ENCODE results near the gene APBA1. TPM values are rescaled to one million over a fixed set of nuclear protein-coding genes. Genes with fewer than 3 reads are reported as not detected.

APBA1 gene
- total RNA-seq, 1 donor from 2014 or later: 5.9 TPM

- Histone ChIP-seq H3K9ac (ENCODE audit: low read length) (no peak overlapping the region), H3K27me3 (ENCODE audit: insufficient read depth, low read length) (no peaks in the 10 kb centered on the region), H2AFZ (ENCODE audit: low read depth, low read length) (no peak overlapping the region), H3K36me3 (ENCODE audit: insufficient read depth, low read length) (no peaks in the 10 kb centered on the region), H3K27ac (ENCODE audit: low read depth, low read length) (no peak overlapping the region), H3K79me2 (ENCODE audit: insufficient read depth, low read length) (no peaks in the 10 kb centered on the region), H3K9me3 (ENCODE audit: insufficient read depth, low read depth, low read length) (no peaks in the 10 kb centered on the region), H3K4me1 (ENCODE audit: insufficient read depth, low read length) (peaks cover 2% of the 10 kb centered on the region), H3K4me3 (ENCODE audit: insufficient read depth, low read depth, low read length) (no peak overlapping the region), H3K4me2 (ENCODE audit: low read length) (no peak overlapping the region), H4K20me1 (ENCODE audit: insufficient read depth, low read length) (no peaks in the 10 kb centered on the region)
- H3K4me1 Mint-ChIP-seq (ENCODE audit: low read depth, unreplicated experiment): no peaks in the 10 kb centered on the region
- FAIRE-seq (no peak), DNase-seq (ENCODE audit: low read depth) (no peak)
- H3K27me3 Mint-ChIP-seq (ENCODE audit: low read depth, unreplicated experiment): no peaks in the 10 kb centered on the region
- no peak overlapping the region for H3K4me3 Mint-ChIP-seq (ENCODE audit: unreplicated experiment)
- no peaks in the 10 kb centered on the region for H3K36me3 Mint-ChIP-seq (ENCODE audit: low read depth, unreplicated experiment)
- H3K9me3 Mint-ChIP-seq (ENCODE audit: unreplicated experiment): peaks cover 4% of the 10 kb centered on the region
- TF ChIP-seq, protein P1, sequence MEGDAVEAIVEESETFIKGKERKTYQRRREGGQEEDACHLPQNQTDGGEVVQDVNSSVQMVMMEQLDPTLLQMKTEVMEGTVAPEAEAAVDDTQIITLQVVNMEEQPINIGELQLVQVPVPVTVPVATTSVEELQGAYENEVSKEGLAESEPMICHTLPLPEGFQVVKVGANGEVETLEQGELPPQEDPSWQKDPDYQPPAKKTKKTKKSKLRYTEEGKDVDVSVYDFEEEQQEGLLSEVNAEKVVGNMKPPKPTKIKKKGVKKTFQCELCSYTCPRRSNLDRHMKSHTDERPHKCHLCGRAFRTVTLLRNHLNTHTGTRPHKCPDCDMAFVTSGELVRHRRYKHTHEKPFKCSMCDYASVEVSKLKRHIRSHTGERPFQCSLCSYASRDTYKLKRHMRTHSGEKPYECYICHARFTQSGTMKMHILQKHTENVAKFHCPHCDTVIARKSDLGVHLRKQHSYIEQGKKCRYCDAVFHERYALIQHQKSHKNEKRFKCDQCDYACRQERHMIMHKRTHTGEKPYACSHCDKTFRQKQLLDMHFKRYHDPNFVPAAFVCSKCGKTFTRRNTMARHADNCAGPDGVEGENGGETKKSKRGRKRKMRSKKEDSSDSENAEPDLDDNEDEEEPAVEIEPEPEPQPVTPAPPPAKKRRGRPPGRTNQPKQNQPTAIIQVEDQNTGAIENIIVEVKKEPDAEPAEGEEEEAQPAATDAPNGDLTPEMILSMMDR (IDR thresholded peaks at IDR 0.05; ENCODE audit: insufficient read depth, low read depth, low read length): no peak
- TF ChIP-seq EZH2 (IDR thresholded peaks at IDR 0.05; ENCODE audit: insufficient read depth, low read length): no peak
- no peak overlapping the region for H3K27ac Mint-ChIP-seq (ENCODE audit: unreplicated experiment)
These were observed 63.0 kb downstream of the APBA1 start for GRCh38 chr9:69609156-69609555.

GRCh38 chr9:69606089-69606488 is 66.1 kb downstream of the APBA1 start:
- Histone ChIP-seq H3K79me2 (ENCODE audit: insufficient read depth, low read length) (no peaks in the 10 kb centered on the region), H3K27me3 (ENCODE audit: insufficient read depth, low read length) (no peaks in the 10 kb centered on the region), H3K4me2 (ENCODE audit: low read length) (no peak overlapping the region), H3K9me3 (ENCODE audit: insufficient read depth, low read depth, low read length) (no peaks in the 10 kb centered on the region), H3K27ac (ENCODE audit: low read depth, low read length) (no peak overlapping the region), H3K9ac (ENCODE audit: low read length) (no peak overlapping the region), H4K20me1 (ENCODE audit: insufficient read depth, low read length) (no peaks in the 10 kb centered on the region), H3K4me1 (ENCODE audit: insufficient read depth, low read length) (peaks cover 2% of the 10 kb centered on the region), H3K4me3 (ENCODE audit: insufficient read depth, low read depth, low read length) (no peak overlapping the region), H2AFZ (ENCODE audit: low read depth, low read length) (no peak overlapping the region), H3K36me3 (ENCODE audit: insufficient read depth, low read length) (no peaks in the 10 kb centered on the region)
- FAIRE-seq: no peak
- no peak for DNase-seq (ENCODE audit: low read depth)
- Mint-ChIP-seq H3K9me3 (ENCODE audit: unreplicated experiment) (peaks cover 4% of the 10 kb centered on the region), H3K4me1 (ENCODE audit: low read depth, unreplicated experiment) (peaks cover 3% of the 10 kb centered on the region), H3K36me3 (ENCODE audit: low read depth, unreplicated experiment) (no peaks in the 10 kb centered on the region), H3K4me3 (ENCODE audit: unreplicated experiment) (no peak overlapping the region), H3K27ac (ENCODE audit: unreplicated experiment) (no peak overlapping the region), H3K27me3 (ENCODE audit: low read depth, unreplicated experiment) (no peaks in the 10 kb centered on the region)
- TF ChIP-seq, protein P1 (IDR thresholded peaks at IDR 0.05; ENCODE audit: insufficient read depth, low read depth, low read length): no peak
- TF ChIP-seq EZH2 (IDR thresholded peaks at IDR 0.05; ENCODE audit: insufficient read depth, low read length): no peak

DNA sequence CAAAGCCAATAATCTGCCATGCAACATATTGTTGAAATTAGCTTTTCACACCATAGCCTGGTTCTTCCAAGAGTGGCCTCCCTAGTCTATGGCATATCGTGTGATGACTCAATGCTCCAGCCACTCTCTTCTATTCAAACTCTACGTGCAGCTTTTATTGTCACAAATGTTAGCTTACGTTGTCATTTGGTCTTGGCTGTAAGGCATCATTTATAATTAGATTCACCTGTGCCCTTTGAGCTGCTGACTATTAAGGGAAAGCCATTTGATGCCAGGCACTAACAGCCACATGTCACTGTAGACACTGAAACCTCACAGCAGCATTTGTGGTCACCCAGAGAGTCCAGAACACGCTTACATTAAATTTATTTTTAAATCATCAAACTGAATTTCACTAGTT is 66.8 kb downstream of the APBA1 start:
- Histone ChIP-seq H3K4me1 (ENCODE audit: insufficient read depth, low read length) (peaks cover 2% of the 10 kb centered on the region), H3K27ac (ENCODE audit: low read depth, low read length) (no peak overlapping the region), H3K79me2 (ENCODE audit: insufficient read depth, low read length) (no peaks in the 10 kb centered on the region), H3K9me3 (ENCODE audit: insufficient read depth, low read depth, low read length) (no peaks in the 10 kb centered on the region), H3K9ac (ENCODE audit: low read length) (no peak overlapping the region), H3K27me3 (ENCODE audit: insufficient read depth, low read length) (no peaks in the 10 kb centered on the region), H4K20me1 (ENCODE audit: insufficient read depth, low read length) (no peaks in the 10 kb centered on the region), H2AFZ (ENCODE audit: low read depth, low read length) (no peak overlapping the region), H3K4me3 (ENCODE audit: insufficient read depth, low read depth, low read length) (no peak overlapping the region), H3K4me2 (ENCODE audit: low read length) (no peak overlapping the region), H3K36me3 (ENCODE audit: insufficient read depth, low read length) (no peaks in the 10 kb centered on the region)
- no peaks in the 10 kb centered on the region for H3K27me3 Mint-ChIP-seq (ENCODE audit: low read depth, unreplicated experiment)
- peaks cover 4% of the 10 kb centered on the region for H3K9me3 Mint-ChIP-seq (ENCODE audit: unreplicated experiment)
- no peak for FAIRE-seq
- no peak for TF ChIP-seq EZH2 (IDR thresholded peaks at IDR 0.05; ENCODE audit: insufficient read depth, low read length)
- TF ChIP-seq, protein P1 (IDR thresholded peaks at IDR 0.05; ENCODE audit: insufficient read depth, low read depth, low read length): no peak
- H3K27ac Mint-ChIP-seq (ENCODE audit: unreplicated experiment): no peak overlapping the region
- DNase-seq (ENCODE audit: low read depth): no peak
- H3K4me3 Mint-ChIP-seq (ENCODE audit: unreplicated experiment): no peak overlapping the region
- H3K36me3 Mint-ChIP-seq (ENCODE audit: low read depth, unreplicated experiment): no peaks in the 10 kb centered on the region
- H3K4me1 Mint-ChIP-seq (ENCODE audit: low read depth, unreplicated experiment): peaks cover 3% of the 10 kb centered on the region

All from astrocyte (in vitro differentiated cells and primary cell).